NCI-H2171 (cell line): ENCODE data around the gene FPGS.
"Not testable (repeated sequence)": the region's sequence is repeated elsewhere in the genome, so short reads cannot be mapped to it uniquely, and the experiment has no call there.

Experiments
- DNase-seq: peaks from one replicate; lab custom pipeline; 2025; lab: John Stamatoyannopoulos, UW

The FPGS gene

DNA sequence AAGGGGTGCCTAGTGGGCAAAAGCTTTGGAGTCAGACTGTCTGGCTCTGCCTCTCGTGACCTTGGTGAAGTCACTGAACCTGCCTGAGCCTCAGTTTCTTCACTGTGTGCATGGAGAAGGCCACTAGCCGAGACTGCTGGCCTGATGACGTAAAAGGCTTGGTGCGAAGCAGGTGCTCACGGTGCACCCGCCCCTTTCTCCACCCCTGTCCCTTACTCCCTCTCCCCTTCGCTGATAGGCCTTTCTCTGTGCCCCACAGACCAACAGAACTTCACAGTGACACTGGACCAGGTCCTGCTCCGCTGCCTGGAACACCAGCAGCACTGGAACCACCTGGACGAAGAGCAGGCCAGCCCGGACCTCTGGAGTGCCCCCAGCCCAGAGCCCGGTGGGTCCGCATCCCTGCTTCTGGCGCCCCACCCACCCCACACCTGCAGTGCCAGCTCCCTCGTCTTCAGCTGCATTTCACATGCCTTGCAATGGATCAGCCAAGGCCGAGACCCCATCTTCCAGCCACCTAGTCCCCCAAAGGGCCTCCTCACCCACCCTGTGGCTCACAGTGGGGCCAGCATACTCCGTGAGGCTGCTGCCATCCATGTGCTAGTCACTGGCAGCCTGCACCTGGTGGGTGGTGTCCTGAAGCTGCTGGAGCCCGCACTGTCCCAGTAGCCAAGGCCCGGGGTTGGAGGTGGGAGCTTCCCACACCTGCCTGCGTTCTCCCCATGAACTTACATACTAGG lies 10.4 kb downstream of the FPGS start:
- DNase-seq = no peak

DNA sequence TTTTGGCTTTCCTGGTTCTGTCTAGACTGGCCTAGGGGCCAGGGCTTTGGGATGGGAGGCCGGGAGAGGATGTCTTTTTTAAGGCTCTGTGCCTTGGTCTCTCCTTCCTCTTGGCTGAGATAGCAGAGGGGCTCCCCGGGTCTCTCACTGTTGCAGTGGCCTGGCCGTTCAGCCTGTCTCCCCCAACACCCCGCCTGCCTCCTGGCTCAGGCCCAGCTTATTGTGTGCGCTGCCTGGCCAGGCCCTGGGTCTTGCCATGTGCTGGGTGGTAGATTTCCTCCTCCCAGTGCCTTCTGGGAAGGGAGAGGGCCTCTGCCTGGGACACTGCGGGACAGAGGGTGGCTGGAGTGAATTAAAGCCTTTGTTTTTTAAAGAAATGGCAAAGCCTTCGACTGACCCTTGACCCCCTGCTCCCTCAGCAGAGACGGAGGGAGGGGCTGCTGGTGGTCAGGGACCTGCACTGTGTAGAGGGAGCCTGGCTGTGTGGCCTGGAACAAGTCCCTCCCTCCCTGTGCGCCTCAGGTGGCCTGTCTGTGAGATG lies 11.1 kb downstream of the FPGS start:
- no peak for DNase-seq

DNA sequence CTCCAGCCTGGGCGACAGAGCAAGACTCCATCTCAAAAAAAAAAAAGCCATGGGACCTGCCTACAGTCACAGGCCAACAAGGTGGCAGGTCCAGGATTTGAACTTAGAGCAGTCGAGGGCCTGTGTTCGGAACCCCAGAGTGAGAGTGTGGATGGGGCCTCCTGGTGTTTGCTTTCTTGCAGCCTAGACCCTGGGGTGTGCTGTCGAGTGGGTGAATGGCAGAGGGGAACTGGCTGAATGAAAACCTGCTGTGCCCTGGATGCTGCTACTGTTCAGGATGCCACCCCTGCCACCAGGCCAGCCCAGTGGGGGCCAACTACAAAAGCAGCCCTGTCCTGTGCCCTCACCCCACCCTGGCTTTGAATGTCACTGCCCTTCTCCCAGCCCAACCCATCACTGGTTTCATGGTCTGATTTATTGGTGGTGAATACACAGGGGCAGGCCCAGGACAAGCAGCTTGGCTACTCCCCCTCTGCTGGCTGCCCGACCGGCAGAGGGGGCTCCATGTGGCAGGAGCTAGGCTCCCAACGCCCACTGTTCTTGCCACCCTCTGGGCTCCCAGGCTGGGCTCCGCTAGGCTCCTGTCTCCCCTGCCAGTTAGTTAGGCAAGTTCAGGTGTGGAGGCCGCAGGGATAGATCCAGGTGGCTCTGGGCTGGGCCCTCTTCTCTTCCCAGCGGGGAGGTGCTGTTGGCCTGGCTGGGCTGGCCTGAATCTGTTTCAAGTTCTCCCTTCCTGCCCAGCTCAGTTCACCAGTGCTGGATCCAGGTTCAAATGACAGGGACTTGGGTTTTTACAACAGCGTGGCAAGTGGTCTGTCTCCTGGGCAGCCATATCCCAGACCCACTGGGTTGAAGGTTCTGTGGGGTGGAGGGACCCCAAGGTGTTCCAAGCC lies 12.2 kb downstream of the FPGS start:
- DNase-seq = no peak

DNA sequence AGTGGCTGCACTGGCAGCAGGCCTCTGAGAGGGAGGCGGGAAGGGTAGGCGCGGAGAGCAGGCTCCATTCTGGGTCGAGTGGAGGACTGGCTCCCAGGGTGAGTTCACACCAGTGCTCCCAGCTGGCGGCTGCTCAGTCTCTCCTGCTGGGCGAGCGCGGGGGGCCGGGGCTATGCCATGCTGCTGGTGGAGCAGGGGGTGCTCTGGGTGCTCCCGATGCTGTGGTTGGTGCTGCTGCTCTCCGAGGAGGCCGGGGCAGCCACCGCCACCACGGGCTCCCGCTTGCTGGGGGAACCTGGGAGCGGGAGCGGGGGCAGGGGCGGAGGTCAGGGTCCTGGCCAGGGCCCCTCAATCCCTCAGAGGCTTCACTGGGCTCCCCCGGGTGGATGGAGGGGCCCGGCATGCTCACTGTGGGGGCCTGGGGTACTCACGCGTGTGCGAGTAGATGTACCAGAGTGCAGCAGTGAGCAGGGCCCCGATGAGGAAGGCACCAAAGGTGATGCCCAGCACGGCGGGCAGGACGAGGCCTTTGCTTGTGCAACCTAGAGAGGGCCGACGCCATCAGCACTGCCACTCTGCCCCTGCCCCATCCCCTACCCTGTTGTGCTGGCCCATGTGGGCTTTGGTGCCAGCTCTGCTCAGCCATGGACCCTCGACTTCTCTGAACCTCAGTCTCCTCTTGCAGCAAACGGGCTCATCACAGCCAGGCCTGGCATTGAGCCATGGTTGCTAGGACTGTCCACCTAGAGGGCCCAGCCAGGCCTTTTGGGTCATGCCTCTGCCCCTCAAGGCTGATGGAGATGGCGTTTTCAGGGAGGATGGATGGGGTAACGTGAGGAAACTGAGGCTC lies 13.1 kb downstream of the FPGS start:
- DNase-seq = no peak

DNA sequence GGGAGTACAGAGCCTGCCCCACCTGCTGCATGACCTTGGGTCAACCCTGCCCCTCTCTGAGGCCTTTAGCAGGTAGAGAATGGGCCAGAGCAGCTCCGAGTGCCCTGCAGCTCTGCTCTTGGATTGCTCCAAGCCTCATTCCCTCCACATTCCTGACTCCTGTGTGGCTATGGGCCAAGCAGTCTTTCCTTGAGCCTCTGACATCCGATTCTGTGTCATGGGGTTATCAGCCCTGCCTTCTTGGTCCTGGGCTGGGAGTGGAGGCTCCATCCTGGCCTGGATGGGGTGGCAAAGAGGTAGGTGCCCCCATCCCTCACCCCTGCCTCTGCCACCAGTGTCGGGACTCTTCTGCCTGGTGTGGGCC lies 13.7 kb downstream of the FPGS start:
- DNase-seq = no peak

DNA sequence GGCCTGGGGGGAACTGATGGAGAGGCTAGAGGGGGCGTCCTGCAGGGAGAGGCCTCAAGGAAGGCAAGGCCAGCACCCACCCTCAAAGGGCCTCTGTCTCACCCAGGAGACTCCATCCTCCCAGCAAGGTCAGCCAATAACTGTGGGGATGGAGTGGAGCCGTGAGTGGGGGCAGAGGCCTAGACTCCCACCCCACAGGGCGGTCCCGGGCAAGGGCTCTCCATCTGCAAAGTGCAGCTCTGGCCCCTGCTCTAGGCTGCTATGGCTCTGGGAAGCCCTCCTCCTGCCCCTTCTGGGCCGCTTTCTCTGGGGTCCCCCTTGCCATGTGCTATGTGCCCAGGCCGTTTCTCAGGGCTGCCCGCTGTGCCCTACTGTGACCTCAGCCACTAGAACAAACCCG lies 14.0 kb downstream of the FPGS start:
- DNase-seq = no peak

DNA sequence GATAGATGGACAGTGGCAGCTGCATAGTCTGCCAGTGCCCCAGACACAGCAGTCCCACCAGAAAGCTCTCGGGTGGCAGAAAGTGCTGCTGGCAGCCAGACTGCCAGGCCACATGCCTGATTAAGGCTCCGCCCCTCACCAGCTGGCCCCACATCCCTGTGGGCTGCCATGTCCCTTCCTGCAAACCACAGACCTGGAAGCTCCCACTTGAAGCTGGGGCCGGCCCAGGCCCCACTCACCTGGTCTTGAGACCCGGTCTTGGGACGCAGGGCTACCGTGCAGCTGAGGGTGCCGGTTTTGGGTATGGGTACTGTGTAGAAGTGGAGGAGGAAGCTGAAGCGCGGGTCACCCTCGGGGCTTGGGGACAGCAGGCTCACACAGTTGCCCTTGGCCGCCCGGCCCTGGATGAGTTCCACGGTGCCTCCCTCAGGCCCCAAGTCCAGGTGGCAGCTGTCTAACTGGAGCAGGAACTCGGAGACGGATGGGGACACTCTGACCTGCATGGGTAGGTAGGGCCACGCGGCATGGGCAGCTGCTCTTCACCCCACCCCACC lies 15.3 kb downstream of the FPGS start:
- DNase-seq = peak; percentile 52

DNA sequence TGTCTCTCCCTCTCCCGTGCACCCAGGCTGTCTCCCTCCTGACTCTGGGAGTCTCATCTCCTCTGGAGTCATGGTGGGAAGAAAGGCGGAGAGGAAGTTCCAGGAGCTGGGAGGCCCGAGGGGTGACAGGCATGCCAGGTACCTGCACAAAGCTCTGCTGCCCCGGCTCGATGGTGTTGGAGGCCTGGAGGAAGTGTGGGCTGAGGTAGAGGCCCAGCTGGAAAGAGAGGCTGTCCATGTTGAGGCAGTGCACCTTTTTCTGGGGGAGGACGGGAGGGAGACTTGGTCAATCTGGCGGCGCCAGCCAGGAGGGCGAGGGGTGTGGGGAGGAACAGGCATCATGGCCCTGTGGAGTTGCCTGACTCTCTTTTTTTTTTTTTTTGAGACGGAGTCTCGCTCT lies 15.9 kb downstream of the FPGS start:
- DNase-seq = no peak

DNA sequence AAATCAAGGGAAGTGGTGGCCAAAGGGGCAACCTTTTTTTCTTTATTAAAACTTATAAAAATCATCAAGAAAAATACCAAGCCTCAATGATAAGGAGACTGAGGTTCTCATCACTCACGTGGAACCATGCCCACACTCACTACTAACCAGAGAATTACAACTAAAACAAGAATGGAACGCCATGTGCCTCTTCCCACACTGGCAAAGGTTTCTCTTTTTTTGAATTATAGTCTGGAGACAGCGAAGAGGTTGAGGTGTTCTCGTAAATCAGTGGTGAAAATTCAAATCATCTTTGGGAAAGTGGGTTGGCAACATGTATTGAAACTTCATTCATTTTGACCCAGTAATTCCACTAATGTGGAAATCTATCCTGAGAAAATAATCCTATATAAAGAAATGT lies 19.4 kb downstream of the FPGS start:
- DNase-seq = no peak

DNA sequence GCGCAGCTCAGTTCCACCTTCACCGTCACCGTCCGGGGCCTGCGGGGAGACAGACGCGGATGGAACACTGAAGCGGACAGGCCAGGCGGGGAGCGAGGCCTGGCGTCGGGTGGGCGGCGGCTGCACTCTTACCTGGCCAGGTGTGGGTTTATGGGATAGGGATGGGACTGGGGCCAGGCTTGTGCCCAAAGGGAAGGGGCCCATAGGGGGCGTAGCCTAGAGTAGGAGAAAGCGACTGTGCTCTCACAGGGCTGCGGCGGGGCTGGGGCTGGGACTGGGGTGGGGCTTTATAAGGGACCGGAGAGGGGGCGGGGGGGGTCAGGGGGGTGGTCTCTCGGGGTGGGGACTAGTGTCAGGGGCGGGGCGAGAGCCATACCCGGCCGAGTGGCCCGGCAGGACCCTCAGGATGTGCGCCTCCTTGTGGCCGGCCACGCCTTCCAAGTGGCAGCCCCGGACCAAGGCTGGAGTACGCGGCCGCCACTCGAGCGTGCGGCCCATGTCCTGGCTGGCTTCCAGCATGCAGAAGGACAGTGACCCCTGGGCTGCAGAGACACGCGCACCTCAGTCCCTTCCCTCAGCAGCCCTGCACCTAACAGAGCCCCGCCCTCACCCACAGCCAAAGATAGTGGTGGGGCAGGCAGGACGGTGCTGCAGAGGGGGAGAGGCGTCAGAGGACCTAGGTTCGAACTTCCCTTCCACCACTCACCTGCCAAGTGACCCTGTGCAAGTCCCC lies 22.8 kb downstream of the FPGS start:
- no peak for DNase-seq

DNA sequence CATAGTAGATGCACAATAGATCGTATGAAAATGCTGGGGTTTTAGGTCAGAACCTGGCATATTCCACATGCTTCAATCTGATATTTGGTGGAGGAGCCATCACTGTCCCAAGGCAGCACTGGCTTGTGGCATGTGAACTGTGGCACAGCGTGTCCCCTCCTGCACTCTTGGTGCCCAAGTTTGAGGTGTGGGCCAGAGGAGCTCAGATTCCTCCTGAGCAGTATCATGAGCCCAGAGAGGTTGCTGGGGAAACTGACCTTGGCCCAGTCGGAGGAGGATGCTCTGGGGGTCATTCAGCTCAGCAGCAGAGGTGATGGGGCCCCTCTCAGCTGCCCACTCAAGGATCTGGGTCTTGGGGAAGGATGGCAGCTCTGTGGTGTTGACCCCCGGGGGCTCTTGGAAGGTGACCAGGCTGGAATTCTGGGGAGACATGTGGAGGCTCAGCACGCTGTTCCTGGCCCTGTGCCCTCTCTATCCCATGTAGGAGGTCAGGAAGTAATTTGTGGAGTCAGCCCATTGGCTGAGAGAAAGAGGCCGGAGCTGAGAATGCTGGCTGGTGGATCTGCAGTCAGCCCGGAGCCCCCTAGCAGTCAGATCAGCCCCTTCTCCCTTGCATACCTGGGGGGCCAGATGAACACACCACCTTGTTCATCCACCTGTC lies 23.7 kb downstream of the FPGS start:
- DNase-seq = no peak

DNA sequence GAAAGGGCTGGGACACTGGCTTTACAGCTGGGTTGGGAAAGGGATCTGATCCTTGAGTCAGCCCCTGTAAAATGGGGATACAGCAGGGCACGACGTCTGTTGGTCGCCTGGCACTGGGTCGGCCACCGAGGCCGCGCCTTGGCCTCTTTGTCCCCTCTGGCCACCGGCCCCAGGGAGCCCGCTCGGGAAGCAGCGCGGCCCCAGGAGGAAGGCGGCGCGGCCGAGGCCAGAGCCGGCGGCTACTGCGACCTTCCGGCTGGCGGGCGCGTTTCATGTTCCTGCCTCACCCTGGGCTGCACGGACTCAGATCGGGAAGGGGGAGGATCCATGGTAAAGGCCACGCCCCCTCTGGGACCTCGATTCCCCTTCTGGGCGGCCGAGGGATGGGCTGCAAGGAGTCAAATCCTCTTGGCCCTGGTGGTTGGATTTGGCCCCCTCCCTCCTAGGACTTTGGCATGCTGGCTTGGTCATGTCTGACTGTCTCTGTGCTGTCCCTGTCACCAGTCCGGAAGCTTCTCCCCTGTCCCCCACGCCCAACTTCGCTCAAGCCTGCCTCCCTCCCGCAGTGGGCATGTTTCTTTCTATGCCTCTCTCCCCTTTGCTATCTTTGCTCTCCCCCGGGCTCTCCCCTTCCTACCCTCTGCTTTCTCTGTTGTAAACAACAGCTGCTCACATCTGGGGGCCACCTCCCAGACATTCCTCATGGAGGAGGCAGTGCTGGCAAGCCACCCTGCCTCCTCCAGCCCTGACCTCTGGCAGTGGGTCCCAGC lies 25.8 kb downstream of the FPGS start:
- no peak for DNase-seq

DNA sequence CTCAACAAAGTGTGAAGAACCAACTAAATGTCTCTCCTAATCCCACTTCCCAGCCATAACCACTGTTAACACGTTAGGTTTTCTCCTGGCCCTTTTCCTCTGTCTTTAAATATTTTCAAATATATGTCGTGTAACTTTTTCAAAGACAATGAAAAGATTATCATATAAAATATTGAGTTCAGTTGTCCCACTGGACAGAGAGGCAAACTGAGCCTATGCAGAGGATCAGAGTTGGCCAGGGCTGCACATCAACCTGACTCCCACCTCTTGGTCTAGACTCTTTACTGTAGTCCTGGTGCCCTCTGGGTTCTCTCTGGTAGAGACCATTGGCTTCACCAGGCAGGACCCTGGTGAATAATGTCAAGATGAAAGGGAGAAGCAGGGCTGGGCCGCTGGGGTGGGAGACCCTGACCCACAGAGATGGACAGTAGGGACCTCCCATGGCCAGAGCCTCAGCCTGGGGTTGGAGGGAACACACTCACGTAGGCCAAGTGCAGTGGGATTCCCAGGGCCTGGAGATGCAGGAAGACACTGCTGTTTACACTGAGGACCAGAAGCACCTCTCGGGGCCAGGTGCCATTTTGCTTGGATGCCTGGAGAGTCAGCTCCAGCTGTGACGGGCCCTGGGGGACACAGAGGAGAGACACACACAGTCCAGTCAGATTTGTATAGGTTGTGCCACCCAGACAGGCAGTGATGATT lies 26.7 kb downstream of the FPGS start:
- no peak for DNase-seq

DNA sequence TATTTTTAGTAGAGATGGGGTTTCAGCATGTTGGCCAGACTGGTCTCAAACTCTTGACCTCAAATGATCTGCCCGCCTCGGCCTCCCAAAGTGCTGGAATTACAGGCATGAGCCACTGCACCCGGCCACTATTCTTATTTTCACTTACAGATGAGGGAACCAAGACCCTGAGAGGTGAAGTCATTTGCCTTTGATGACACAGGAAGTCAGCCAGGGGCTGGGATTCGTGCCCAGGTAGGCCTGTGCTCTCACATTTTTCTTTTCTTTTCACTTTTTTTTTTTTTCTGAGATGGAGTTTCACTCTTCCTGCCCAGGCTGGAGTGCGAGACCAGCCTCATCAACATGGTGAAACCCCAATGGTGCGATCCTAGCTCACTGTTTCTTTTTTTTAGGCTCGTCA lies 29.6 kb downstream of the FPGS start:
- no peak for DNase-seq

DNA sequence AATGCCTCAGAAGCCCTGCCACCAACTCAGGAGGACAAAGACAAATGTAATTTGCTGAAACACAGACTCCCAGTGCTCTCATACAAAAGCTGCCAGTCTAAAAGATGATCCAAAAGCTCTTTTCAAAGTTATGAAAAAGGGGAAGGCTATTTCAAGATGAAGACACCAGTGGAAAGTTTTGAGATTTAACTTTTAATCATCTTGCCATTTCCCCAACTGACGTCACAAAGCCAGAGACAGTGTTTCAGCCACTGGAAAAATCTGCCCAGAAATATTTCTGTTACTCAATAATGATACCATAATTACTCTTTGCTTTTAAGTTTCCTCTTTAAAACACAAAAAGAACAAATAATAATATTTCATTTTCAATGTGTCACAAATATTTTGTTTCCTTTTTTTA lies 30.9 kb downstream of the FPGS start:
- DNase-seq = no peak

DNA sequence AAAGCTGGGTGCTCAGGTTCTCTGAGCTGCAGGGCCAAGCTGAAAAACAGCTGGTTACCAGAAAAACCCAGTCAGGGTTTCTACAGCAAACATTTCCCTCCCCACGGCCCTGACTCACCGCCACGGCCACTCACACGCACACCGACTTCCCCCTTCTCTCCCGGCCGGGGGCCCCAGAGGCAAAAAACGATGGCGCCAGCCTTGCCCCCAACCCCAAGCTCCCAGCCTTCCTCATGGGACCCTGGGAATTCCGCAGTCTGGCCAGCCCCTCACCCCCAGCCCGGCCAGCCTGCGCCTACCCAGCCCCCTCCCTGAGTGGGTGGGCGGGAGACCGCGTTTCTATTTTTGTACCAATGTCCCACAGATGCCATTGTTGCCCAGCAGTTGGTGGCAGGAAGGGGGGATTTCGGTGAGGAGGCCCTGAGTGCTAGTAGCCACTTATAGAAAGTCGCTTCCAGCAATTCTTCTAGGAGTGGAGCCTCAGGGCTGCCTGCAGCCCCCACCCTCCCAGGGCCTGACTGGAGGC lies 33.4 kb downstream of the FPGS start:
- DNase-seq = no peak

DNA sequence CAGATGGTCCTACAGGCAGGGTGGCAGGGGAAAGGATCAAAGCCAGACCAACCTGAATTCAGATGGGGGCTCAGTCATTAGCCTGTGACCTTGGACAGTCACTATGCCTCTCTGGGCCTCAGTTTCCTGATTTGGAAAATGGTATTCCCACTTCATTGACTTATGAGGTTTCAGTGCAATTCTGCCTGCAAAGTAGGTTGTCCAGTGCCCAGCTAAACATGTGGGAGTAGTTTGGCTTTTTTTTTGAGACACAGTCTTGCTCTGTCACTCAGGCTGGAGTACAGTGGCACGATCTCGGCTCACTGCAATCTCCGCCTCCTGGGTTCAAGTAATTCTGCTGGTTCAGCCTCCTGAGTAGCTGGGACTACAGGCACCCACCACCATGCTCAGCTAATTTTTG lies 33.9 kb downstream of the FPGS start:
- DNase-seq = not testable (repeated sequence)

DNA sequence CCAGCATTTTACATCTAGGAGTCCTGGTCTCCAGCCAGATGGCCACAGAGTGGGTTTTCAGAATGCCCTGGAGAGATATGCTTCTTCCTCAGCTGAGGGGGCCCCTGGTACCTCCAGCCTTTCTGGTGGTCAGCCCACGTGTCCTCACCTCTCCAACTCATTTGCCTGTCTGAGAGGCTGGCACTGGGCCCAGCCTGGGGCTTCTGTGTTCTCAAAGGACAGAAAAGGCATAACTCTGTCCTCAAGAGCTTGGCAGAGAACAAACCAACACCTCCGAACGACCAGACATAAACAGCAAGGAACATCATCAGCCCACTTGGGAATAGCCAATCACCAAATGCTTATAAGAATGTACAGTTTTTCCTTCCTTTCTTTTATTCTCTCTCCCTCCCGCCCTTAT lies 34.7 kb downstream of the FPGS start:
- DNase-seq = no peak
